H9 (cell line): ENCODE results near the gene ITPRIPL2. TPM values are rescaled to one million over a fixed set of nuclear protein-coding genes. Genes with fewer than 3 reads are reported as not detected.

Source experiments
- DNase-seq: peaks from one replicate; pipeline ENCODE4 v3.0.0-alpha.2; 2017
- H2AFZ ChIP-seq: one replicate; pipeline ENCODE4 v1.6.1; 2013; ENCODE audit warnings: mild to moderate bottlenecking, low read length, control low read depth, moderate library complexity
- H2AK5ac ChIP-seq: 2 replicates; pipeline ENCODE4 v1.6.1; 2013; ENCODE audit warnings: low read length, control low read depth, mixed read lengths; ENCODE audit not compliant: insufficient read length
- H2BK120ac ChIP-seq: one replicate; pipeline ENCODE4 v1.6.1; 2013; ENCODE audit warnings: low read depth, mild to moderate bottlenecking, low read length, control low read depth, inconsistent platforms; ENCODE audit not compliant: poor library complexity, severe bottlenecking
- H2BK12ac ChIP-seq: 2 replicates; pipeline ENCODE4 v1.6.1; 2013; ENCODE audit warnings: low read length, control low read depth, mixed read lengths, low read depth; ENCODE audit not compliant: insufficient read length
- H2BK15ac ChIP-seq: 2 replicates; pipeline ENCODE4 v1.6.1; 2013; ENCODE audit warnings: low read depth, low read length, control low read depth
- H2BK20ac ChIP-seq: one replicate; pipeline ENCODE4 v1.6.1; 2013; ENCODE audit warnings: low read depth, mild to moderate bottlenecking, low read length, control low read depth, inconsistent platforms; ENCODE audit not compliant: poor library complexity, severe bottlenecking
- H2BK5ac ChIP-seq: 2 replicates; pipeline ENCODE4 v1.6.1; 2013; ENCODE audit warnings: low read length, control low read depth, mixed read lengths; ENCODE audit not compliant: insufficient read length
- H3K14ac ChIP-seq: 2 replicates; pipeline ENCODE4 v1.6.1; 2013; ENCODE audit warnings: low read length, control low read depth; ENCODE audit not compliant: insufficient read depth
- H3K18ac ChIP-seq: 2 replicates; pipeline ENCODE4 v1.6.1; 2013; ENCODE audit warnings: low read depth, mild to moderate bottlenecking, mixed read lengths, low read length, control low read depth; ENCODE audit not compliant: insufficient read length
- H3K23ac ChIP-seq: 2 replicates; pipeline ENCODE4 v1.6.1; 2013; ENCODE audit warnings: low read length, control low read depth, mixed read lengths, low read depth; ENCODE audit not compliant: insufficient read length
- H3K23me2 ChIP-seq: 2 replicates; pipeline ENCODE4 v1.6.1; 2013; ENCODE audit warnings: low read depth, mild to moderate bottlenecking, mixed read lengths, low read length, control low read depth; ENCODE audit not compliant: insufficient read length, poor library complexity, severe bottlenecking
- H3K27ac ChIP-seq: 2 replicates; pipeline ENCODE4 v1.5.1; 2013; ENCODE audit warnings: low read length, control low read depth, mixed read lengths, low read depth; ENCODE audit not compliant: insufficient read length
- H3K27me3 ChIP-seq: 2 replicates; pipeline ENCODE4 v1.6.1; 2013; ENCODE audit warnings: low read length, control low read depth, inconsistent platforms; ENCODE audit not compliant: insufficient read depth
- H3K4ac ChIP-seq: 2 replicates; pipeline ENCODE4 v1.6.1; 2013; ENCODE audit warnings: low read depth, mild to moderate bottlenecking, control low read depth, inconsistent platforms, low read length, moderate library complexity
- H3K4me1 ChIP-seq: 2 replicates; pipeline ENCODE4 v1.6.1; 2013; ENCODE audit warnings: low read length, control low read depth, inconsistent platforms; ENCODE audit not compliant: insufficient read depth
- H3K4me2 ChIP-seq: 2 replicates; pipeline ENCODE4 v1.6.1; 2013; ENCODE audit warnings: low read length, control low read depth, mixed read lengths; ENCODE audit not compliant: insufficient read length, insufficient read depth
- H3K56ac ChIP-seq: 2 replicates; pipeline ENCODE4 v1.6.1; 2013; ENCODE audit warnings: low read depth, mild to moderate bottlenecking, mixed read lengths, low read length, control low read depth; ENCODE audit not compliant: insufficient read length
- H3K79me1 ChIP-seq: 2 replicates; pipeline ENCODE4 v1.6.1; 2013; ENCODE audit warnings: low read depth, mild to moderate bottlenecking, moderate library complexity, low read length, control low read depth, inconsistent platforms; ENCODE audit not compliant: insufficient read depth, poor library complexity, severe bottlenecking
- H3K79me2 ChIP-seq: 2 replicates; pipeline ENCODE4 v1.6.1; 2013; ENCODE audit warnings: low read length, control low read depth, inconsistent platforms; ENCODE audit not compliant: insufficient read depth
- H3K9ac ChIP-seq: 2 replicates; pipeline ENCODE4 v1.6.1; 2013; ENCODE audit warnings: low read length, control low read depth, mixed read lengths; ENCODE audit not compliant: insufficient read length; ENCODE audit errors: extremely low read depth
- H3K9me3 ChIP-seq: one replicate; pipeline ENCODE4 v1.6.1; 2013; ENCODE audit warnings: low read depth, low read length, inconsistent platforms; ENCODE audit not compliant: control insufficient read depth
- H3T11ph ChIP-seq: one replicate; pipeline ENCODE4 v1.6.1; 2013; ENCODE audit warnings: mild to moderate bottlenecking, low read length, control low read depth, inconsistent platforms
- H4K20me1 ChIP-seq: one replicate; pipeline ENCODE4 v1.6.1; 2013; ENCODE audit not compliant: control insufficient read depth, insufficient read length, insufficient read depth
- H4K5ac ChIP-seq: 2 replicates; pipeline ENCODE4 v1.6.1; 2013; ENCODE audit warnings: low read depth, mild to moderate bottlenecking, mixed read lengths, low read length, control low read depth; ENCODE audit not compliant: insufficient read length
- H4K8ac ChIP-seq: replicated peaks from 2 replicates; pipeline ENCODE4 v1.6.1; 2013; ENCODE audit warnings: low read length, control low read depth, mixed read lengths, low read depth; ENCODE audit not compliant: insufficient read length
- H4K91ac ChIP-seq: 2 replicates; pipeline ENCODE4 v1.6.1; 2013; ENCODE audit warnings: low read depth, mild to moderate bottlenecking, moderate library complexity, mixed read lengths, low read length, control low read depth; ENCODE audit not compliant: insufficient read length
- H3K27ac Mint-ChIP-seq, 3 experiments: 2 replicates in 2 of 3; 3 replicates in 1 of 3; pipeline ENCODE4 v1.8.0; 2020 to 2021; ENCODE audit warnings: mixed read lengths in 3 of 3, mild to moderate bottlenecking in 1 of 3, moderate library complexity in 1 of 3
- H3K27me3 Mint-ChIP-seq: 2 replicates; pipeline ENCODE4 v1.8.0; 2021; ENCODE audit warnings: low read depth, mild to moderate bottlenecking, moderate library complexity, mixed read lengths
- H3K36me3 Mint-ChIP-seq, 3 experiments: 2 replicates in 2 of 3; 3 replicates in 1 of 3; pipeline ENCODE4 v1.8.0; 2020 to 2021; ENCODE audit warnings: low read depth in 3 of 3, mixed read lengths in 3 of 3; ENCODE audit not compliant: insufficient read depth in 1 of 3
- H3K4me1 Mint-ChIP-seq, 2 experiments: 2 replicates each; pipeline ENCODE4 v1.8.0; 2020; ENCODE audit warnings: mixed read lengths in 2 of 2
- H3K4me3 Mint-ChIP-seq, 2 experiments: 2 replicates in 1 of 2; 3 replicates in 1 of 2; pipeline ENCODE4 v1.8.0; 2020 to 2021; ENCODE audit warnings: mild to moderate bottlenecking in 2 of 2, mixed read lengths in 2 of 2, moderate library complexity in 1 of 2
- H3K9me3 Mint-ChIP-seq, 2 experiments: 2 replicates in 1 of 2; 3 replicates in 1 of 2; pipeline ENCODE4 v1.8.0; 2020; ENCODE audit warnings: mild to moderate bottlenecking in 2 of 2, mixed read lengths in 2 of 2, moderate library complexity in 1 of 2
- CTCF ChIP-seq: fragments of 200-600 bp; sonication (generic); conservative IDR thresholded peaks from 3 replicates; pipeline ENCODE4 v1.8.0; 2021; ENCODE audit warnings: antibody characterized with exemption, mild to moderate bottlenecking
- total RNA-seq: library from RNA; stranded (reverse); gene quantifications from 2 replicates; pipeline ENCODE4 v1.2.1, GENCODE V29; 2021

The ITPRIPL2 gene
- total RNA-seq, 1 experiment from 2014 or later = 9.1 TPM

GRCh38 chr16:19131825-19132218 lies 18.1 kb downstream of the ITPRIPL2 start:
- Histone ChIP-seq H4K8ac (no peak overlapping the region), H4K20me1 (no peaks in the 10 kb centered on the region), H3K4me1 (peaks cover 3% of the 10 kb centered on the region; the same call in 1 of the 2 replicates), H2BK5ac (no peak overlapping the region), H2AK5ac (no peak overlapping the region), H4K91ac (no peak overlapping the region), H3K9ac (no peak overlapping the region), H3K23ac (no peak overlapping the region), H3K4ac (no peak overlapping the region), H3K23me2 (peaks cover 3% of the 10 kb centered on the region), H2BK20ac (no peak overlapping the region), H2BK120ac (no peak overlapping the region), H4K5ac (no peak overlapping the region), H3K27ac (no peak overlapping the region), H3K56ac (no peak overlapping the region), H2AFZ (no peak overlapping the region), H3K79me1 (no peaks in the 10 kb centered on the region), H3K9me3 (no peaks in the 10 kb centered on the region), H2BK15ac (no peak overlapping the region), H3K27me3 (no peaks in the 10 kb centered on the region), H3K79me2 (no peaks in the 10 kb centered on the region), H3K14ac (no peak overlapping the region), H2BK12ac (no peak overlapping the region), H3T11ph (no peak overlapping the region), H3K4me2 (no peak overlapping the region), H3K18ac (no peak overlapping the region)
- TF ChIP-seq CTCF = no peak
- H3K27ac Mint-ChIP-seq = peak overlapping the region in 1 of 3 experiments; percentile 27; a peak in 1 of 7 replicates
- no peak for DNase-seq
- peaks cover 3% of the 10 kb centered on the region; the same call in 1 of the 2 replicates for H3K27me3 Mint-ChIP-seq
- H3K36me3 Mint-ChIP-seq = no peaks in the 10 kb centered on the region
- peaks cover 29 to 30% of the 10 kb centered on the region in 2 experiments for H3K4me1 Mint-ChIP-seq
- H3K4me3 Mint-ChIP-seq = no peak overlapping the region
- H3K9me3 Mint-ChIP-seq = peaks cover 2 to 3% of the 10 kb centered on the region in 2 experiments; a peak in 3 of 5 replicates
